Tibial nerve (tissue), 4 donors: ENCODE results near the gene BIRC3.

Experiments used
- CTCF ChIP-seq, 5 experiments: fragments of 200-600 bp in 3 of 5; fragments of 450-650 bp in 2 of 5; sonication (generic) in 3 of 5; IDR thresholded peaks; one replicate each; pipeline ENCODE4 v1.5.1; 2016 to 2019; ENCODE audit warnings: antibody characterized with exemption in 5 of 5, mild to moderate bottlenecking in 3 of 5, moderate library complexity in 2 of 5
- EP300 ChIP-seq, 2 donors: sonication (generic); formaldehyde crosslinking; IDR thresholded peaks; one replicate each; pipeline ENCODE4 v1.6.1; 2017; ENCODE audit warnings: antibody characterized with exemption in 2 of 2, mild to moderate bottlenecking in 1 of 2

- no peak for TF ChIP-seq CTCF (IDR thresholded peaks at IDR 0.05)
- no peak for TF ChIP-seq EP300 (IDR thresholded peaks at IDR 0.05)
Observed at GRCh38 chr11:102338479-102339010, 21.3 kb downstream of the BIRC3 start.
